K562 (cell line): ENCODE measurements around the gene VWA8.

Source experiments
- BRCA1 ChIP-seq, 2 experiments: fragments of 450-650 bp in 1 of 2; sonication (generic) in 1 of 2; formaldehyde crosslinking in 1 of 2; IDR thresholded peaks; 2 replicates each; pipeline versions ENCODE4 v1.5.0 to v1.6.1; 2017 to 2020; ENCODE audit warnings: mild to moderate bottlenecking in 1 of 2, missing genetic modification reagents in 1 of 2
- TF ChIP-seq, protein P1 (sequence below): fragments of 450-650 bp; IDR thresholded peaks from 2 replicates; pipeline ENCODE4 v1.6.1; 2016; ENCODE audit warnings: antibody characterized with exemption
- TF ChIP-seq, protein P2 (sequence below): sonication (generic); formaldehyde crosslinking; IDR thresholded peaks from 2 replicates; pipeline ENCODE4 v1.8.0; 2023; ENCODE audit warnings: mild to moderate bottlenecking, missing genetic modification reagents
- TF ChIP-seq, protein P3 (sequence below), 3 experiments: IDR thresholded peaks in 2 of 3; conservative IDR thresholded peaks in 1 of 3; 2 replicates each; pipeline ENCODE4 v1.5.1; 2011 to 2012; ENCODE audit warnings: low read length in 3 of 3, mild to moderate bottlenecking in 3 of 3, control low read depth in 2 of 3, improper control_type of control experiment in 1 of 3, inconsistent platforms in 1 of 3, low read depth in 1 of 3, mixed read lengths in 1 of 3, moderate library complexity in 1 of 3; ENCODE audit not compliant: insufficient read depth in 2 of 3
- TF ChIP-seq, protein P4 (sequence below), 2 experiments: IDR thresholded peaks; 2 replicates each; pipeline ENCODE4 v1.6.1; 2011; ENCODE audit warnings: borderline replicate concordance in 1 of 2, control low read depth in 1 of 2, low read depth in 1 of 2, low read length in 1 of 2, mild to moderate bottlenecking in 1 of 2, mixed read lengths in 1 of 2, moderate library complexity in 1 of 2; ENCODE audit not compliant: insufficient read depth in 1 of 2, insufficient read length in 1 of 2, poor library complexity in 1 of 2, severe bottlenecking in 1 of 2; ENCODE audit errors: extremely low read depth in 1 of 2

DNA sequence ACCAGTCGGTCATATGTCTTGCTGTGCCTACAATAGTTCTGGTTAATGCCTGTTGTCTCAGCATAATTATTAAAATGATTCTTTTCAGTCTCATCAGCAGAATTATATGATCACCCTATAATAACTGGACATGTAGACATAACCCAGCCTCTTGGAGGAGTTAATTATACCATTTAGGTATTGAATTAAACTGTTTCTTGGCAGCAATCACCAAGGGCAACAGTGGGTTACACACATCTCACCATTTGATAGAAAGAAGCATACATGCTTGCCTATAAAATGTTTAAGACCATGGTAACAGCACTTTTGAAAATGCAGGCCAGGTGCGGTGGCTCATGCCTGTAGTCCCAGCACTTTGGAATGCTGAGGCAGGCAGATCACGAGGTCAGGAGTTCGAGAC, 318.9 kb downstream of the VWA8 start:
- TF ChIP-seq BRCA1 (IDR thresholded peaks at IDR 0.05) (no peak), BRCA1 (CRISPR knock-in tag; IDR thresholded peaks at IDR 0.05) (no peak)
- TF ChIP-seq, protein P1, sequence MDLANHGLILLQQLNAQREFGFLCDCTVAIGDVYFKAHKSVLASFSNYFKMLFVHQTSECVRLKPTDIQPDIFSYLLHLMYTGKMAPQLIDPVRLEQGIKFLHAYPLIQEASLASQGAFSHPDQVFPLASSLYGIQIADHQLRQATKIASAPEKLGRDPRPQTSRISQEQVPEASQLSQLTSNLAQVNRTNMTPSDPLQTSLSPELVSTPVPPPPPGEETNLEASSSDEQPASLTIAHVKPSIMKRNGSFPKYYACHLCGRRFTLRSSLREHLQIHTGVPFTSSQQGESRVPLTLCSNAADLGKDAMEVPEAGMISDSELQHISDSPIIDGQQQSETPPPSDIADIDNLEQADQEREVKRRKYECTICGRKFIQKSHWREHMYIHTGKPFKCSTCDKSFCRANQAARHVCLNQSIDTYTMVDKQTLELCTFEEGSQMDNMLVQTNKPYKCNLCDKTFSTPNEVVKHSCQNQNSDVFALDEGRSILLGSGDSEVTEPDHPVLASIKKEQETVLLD: no peak
- TF ChIP-seq, protein P2, sequence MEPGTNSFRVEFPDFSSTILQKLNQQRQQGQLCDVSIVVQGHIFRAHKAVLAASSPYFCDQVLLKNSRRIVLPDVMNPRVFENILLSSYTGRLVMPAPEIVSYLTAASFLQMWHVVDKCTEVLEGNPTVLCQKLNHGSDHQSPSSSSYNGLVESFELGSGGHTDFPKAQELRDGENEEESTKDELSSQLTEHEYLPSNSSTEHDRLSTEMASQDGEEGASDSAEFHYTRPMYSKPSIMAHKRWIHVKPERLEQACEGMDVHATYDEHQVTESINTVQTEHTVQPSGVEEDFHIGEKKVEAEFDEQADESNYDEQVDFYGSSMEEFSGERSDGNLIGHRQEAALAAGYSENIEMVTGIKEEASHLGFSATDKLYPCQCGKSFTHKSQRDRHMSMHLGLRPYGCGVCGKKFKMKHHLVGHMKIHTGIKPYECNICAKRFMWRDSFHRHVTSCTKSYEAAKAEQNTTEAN: no peak
- TF ChIP-seq, protein P3, sequence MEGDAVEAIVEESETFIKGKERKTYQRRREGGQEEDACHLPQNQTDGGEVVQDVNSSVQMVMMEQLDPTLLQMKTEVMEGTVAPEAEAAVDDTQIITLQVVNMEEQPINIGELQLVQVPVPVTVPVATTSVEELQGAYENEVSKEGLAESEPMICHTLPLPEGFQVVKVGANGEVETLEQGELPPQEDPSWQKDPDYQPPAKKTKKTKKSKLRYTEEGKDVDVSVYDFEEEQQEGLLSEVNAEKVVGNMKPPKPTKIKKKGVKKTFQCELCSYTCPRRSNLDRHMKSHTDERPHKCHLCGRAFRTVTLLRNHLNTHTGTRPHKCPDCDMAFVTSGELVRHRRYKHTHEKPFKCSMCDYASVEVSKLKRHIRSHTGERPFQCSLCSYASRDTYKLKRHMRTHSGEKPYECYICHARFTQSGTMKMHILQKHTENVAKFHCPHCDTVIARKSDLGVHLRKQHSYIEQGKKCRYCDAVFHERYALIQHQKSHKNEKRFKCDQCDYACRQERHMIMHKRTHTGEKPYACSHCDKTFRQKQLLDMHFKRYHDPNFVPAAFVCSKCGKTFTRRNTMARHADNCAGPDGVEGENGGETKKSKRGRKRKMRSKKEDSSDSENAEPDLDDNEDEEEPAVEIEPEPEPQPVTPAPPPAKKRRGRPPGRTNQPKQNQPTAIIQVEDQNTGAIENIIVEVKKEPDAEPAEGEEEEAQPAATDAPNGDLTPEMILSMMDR (IDR thresholded peaks at IDR 0.05 in 2 of 3, conservative IDR thresholded peaks at IDR 0.05 in 1 of 3; ENCODE audit: insufficient read depth in 2 of 3, low read depth in 1 of 3, low read length in 3 of 3): no peak
- TF ChIP-seq, protein P4, sequence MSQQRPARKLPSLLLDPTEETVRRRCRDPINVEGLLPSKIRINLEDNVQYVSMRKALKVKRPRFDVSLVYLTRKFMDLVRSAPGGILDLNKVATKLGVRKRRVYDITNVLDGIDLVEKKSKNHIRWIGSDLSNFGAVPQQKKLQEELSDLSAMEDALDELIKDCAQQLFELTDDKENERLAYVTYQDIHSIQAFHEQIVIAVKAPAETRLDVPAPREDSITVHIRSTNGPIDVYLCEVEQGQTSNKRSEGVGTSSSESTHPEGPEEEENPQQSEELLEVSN (IDR thresholded peaks at IDR 0.05; ENCODE audit: borderline replicate concordance in 1 of 2, extremely low read depth in 1 of 2, insufficient read depth in 1 of 2, insufficient read length in 1 of 2, low read depth in 1 of 2, low read length in 1 of 2, poor library complexity in 1 of 2, severe bottlenecking in 1 of 2): no peak
